ENCODE data around the gene MAGI2. TPM values are rescaled to one million over a fixed set of nuclear protein-coding genes. Genes with fewer than 3 reads are reported as not detected.

MAGI2 gene
- polyA plus RNA-seq, 1 donor: 4.2 TPM

GRCh38 chr7:78164459-78164858 lies 1289.0 kb downstream of the MAGI2 start:
- DNase-seq: no peak

- no peak for DNase-seq
Observed at GRCh38 chr7:78161781-78162180, 1291.7 kb downstream of the MAGI2 start.

- no peak for DNase-seq
Observed at GRCh38 chr7:78159545-78159944, 1293.9 kb downstream of the MAGI2 start.

GRCh38 chr7:78153285-78153684 lies 1300.2 kb downstream of the MAGI2 start:
- no peak for DNase-seq

GRCh38 chr7:78151229-78151628 lies 1302.2 kb downstream of the MAGI2 start:
- DNase-seq: no peak

GRCh38 chr7:78149787-78150186 lies 1303.7 kb downstream of the MAGI2 start:
- DNase-seq: no peak

GRCh38 chr7:78148166-78148894 lies 1305.1 kb downstream of the MAGI2 start:
- no peak for DNase-seq

- no peak for DNase-seq
Observed at GRCh38 chr7:78146546-78146945, 1306.9 kb downstream of the MAGI2 start.

- no peak for DNase-seq
Observed at GRCh38 chr7:78143661-78144060, 1309.8 kb downstream of the MAGI2 start.

GRCh38 chr7:78141522-78142281 lies 1311.8 kb downstream of the MAGI2 start:
- DNase-seq: no peak

- no peak for DNase-seq
Observed at GRCh38 chr7:78140109-78140508, 1313.4 kb downstream of the MAGI2 start.

- no peak for DNase-seq
Observed at GRCh38 chr7:78139335-78139734, 1314.1 kb downstream of the MAGI2 start.

GRCh38 chr7:78134774-78135173 lies 1318.7 kb downstream of the MAGI2 start:
- no peak for DNase-seq

GRCh38 chr7:78134256-78134655 lies 1319.2 kb downstream of the MAGI2 start:
- no peak for DNase-seq

- DNase-seq: no peak
Observed at GRCh38 chr7:78130446-78131215, 1322.8 kb downstream of the MAGI2 start.

- no peak for DNase-seq
Observed at GRCh38 chr7:78129865-78130264, 1323.6 kb downstream of the MAGI2 start.

GRCh38 chr7:78127009-78127408 lies 1326.5 kb downstream of the MAGI2 start:
- no peak for DNase-seq

GRCh38 chr7:78125884-78126283 lies 1327.6 kb downstream of the MAGI2 start:
- no peak for DNase-seq

- DNase-seq: no peak
Observed at GRCh38 chr7:78124216-78124615, 1329.3 kb downstream of the MAGI2 start.

GRCh38 chr7:78121888-78122287 lies 1331.6 kb downstream of the MAGI2 start:
- DNase-seq: no peak

- no peak for DNase-seq
Observed at GRCh38 chr7:78118470-78118869, 1335.0 kb downstream of the MAGI2 start.

- DNase-seq: no peak
Observed at GRCh38 chr7:78115876-78116275, 1337.6 kb downstream of the MAGI2 start.

- no peak for DNase-seq
Observed at GRCh38 chr7:78114993-78115392, 1338.5 kb downstream of the MAGI2 start.

All from hindlimb muscle (tissue), 1 donor.